HFFc6 (cell line): Measurements from ENCODE around the gene MMS19. TPM values are rescaled to one million over a fixed set of nuclear protein-coding genes. Genes with fewer than 3 reads are reported as not detected.
A peak's percentile ranks its signal among the peaks of the same experiment; 100 is the strongest.

ENCODE experiments used
- DNase-seq: peaks from one replicate; pipeline ENCODE4 v3.0.0-alpha.2; 2018
- H3K27ac Mint-ChIP-seq: 2 replicates; pipeline ENCODE4 v1.8.0; 2020; ENCODE audit warnings: mild to moderate bottlenecking, mixed read lengths
- H3K27me3 Mint-ChIP-seq: 2 replicates; pipeline ENCODE4 v1.8.0; 2021; ENCODE audit warnings: mild to moderate bottlenecking, moderate library complexity, mixed read lengths; ENCODE audit not compliant: insufficient read depth
- H3K36me3 Mint-ChIP-seq: 2 replicates; pipeline ENCODE4 v1.8.0; 2021; ENCODE audit warnings: low read depth, mixed read lengths
- H3K4me1 Mint-ChIP-seq: 2 replicates; pipeline ENCODE4 v1.8.0; 2020; ENCODE audit warnings: low read depth, mixed read lengths
- H3K4me3 Mint-ChIP-seq: 2 replicates; pipeline ENCODE4 v1.8.0; 2020; ENCODE audit warnings: mild to moderate bottlenecking, moderate library complexity, mixed read lengths
- H3K9me3 Mint-ChIP-seq: 2 replicates; pipeline ENCODE4 v1.8.0; 2020; ENCODE audit warnings: mild to moderate bottlenecking, mixed read lengths
- long read RNA-seq: library from polyadenylated mRNA; unstranded; transcript quantifications from one replicate; pipeline ENCODE4 v2.0.0, GENCODE V29; 2019
- total RNA-seq, 6 experiments: library from RNA; stranded (reverse); fragmentation: NEBNext Ultra II Directional; extraction: Animal tissue kit (Norgen Biotek cat#: 25700); gene quantifications; 2 replicates in 1 of 6; 3 replicates in 5 of 6; pipeline ENCODE4 v1.2.3, GENCODE V29; 2021
- TF ChIP-seq, protein P1 (sequence below): fragments of 200-600 bp; sonication (generic); IDR thresholded peaks from 2 replicates; pipeline ENCODE4 v1.5.0; 2021; ENCODE audit warnings: antibody characterized with exemption, mild to moderate bottlenecking

Gene MMS19
- total RNA-seq = 10 to 100 TPM; 53.8 to 61.2 (median 56.3) TPM
- long read RNA-seq, transcript MMS19-209 (31 exons, 3,797 nt) = major isoform, 10 of 24 reads
- long read RNA-seq, partial matches to known transcripts = 6 of 24 reads
- long read RNA-seq, other reads (novel, unspliced or antisense) = 7 of 24 reads

GRCh38 chr10:97498076-97498840 is at the start of gene MMS19:
Gene MMS19, minus strand, starts transcription at chr10:97498422. Its CDS starts 38 bp downstream, at chr10:97498384.
- H3K4me1 Mint-ChIP-seq = peaks cover 57% of the 10 kb centered on the region

GRCh38 chr10:97547962-97548361 is 49.7 kb upstream of the MMS19 start:
- Mint-ChIP-seq H3K4me3 (no peak overlapping the region), H3K27me3 (no peaks in the 10 kb centered on the region), H3K4me1 (peaks cover 53% of the 10 kb centered on the region), H3K27ac (no peak overlapping the region), H3K36me3 (no peaks in the 10 kb centered on the region), H3K9me3 (no peaks in the 10 kb centered on the region)
- DNase-seq = no peak
- TF ChIP-seq, protein P1, sequence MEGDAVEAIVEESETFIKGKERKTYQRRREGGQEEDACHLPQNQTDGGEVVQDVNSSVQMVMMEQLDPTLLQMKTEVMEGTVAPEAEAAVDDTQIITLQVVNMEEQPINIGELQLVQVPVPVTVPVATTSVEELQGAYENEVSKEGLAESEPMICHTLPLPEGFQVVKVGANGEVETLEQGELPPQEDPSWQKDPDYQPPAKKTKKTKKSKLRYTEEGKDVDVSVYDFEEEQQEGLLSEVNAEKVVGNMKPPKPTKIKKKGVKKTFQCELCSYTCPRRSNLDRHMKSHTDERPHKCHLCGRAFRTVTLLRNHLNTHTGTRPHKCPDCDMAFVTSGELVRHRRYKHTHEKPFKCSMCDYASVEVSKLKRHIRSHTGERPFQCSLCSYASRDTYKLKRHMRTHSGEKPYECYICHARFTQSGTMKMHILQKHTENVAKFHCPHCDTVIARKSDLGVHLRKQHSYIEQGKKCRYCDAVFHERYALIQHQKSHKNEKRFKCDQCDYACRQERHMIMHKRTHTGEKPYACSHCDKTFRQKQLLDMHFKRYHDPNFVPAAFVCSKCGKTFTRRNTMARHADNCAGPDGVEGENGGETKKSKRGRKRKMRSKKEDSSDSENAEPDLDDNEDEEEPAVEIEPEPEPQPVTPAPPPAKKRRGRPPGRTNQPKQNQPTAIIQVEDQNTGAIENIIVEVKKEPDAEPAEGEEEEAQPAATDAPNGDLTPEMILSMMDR = no peak

More at GRCh38 chr10:97498076-97498840, at the start of gene MMS19:
- H3K27me3 Mint-ChIP-seq = no peaks in the 10 kb centered on the region; the same call in none of the 2 replicates
- DNase-seq = peak; percentile 97
- no peaks in the 10 kb centered on the region; the same call in 1 of the 2 replicates for H3K36me3 Mint-ChIP-seq
- no peaks in the 10 kb centered on the region for H3K9me3 Mint-ChIP-seq
- H3K4me3 Mint-ChIP-seq = peak within 1 kb of the TSS; percentile 93
- TF ChIP-seq, protein P1 = peak; percentile 60
- H3K27ac Mint-ChIP-seq = peak within 1 kb of the TSS; percentile 81

DNA sequence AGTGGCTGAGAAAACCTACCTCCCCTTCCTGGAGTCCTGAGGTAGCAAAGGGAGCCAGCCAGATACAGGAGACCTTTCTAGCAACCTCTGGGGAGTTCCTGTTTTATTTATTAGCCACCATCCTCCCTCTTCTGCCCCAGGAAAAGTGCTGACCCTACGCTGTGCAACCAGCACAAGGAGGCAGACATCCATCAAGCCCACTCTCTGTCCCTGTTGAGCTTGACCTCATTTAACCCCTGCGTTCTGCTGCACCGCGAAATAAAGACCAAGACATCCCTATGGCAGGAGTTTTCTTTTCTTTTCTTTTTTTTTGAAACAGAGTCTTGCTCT is 49.0 kb upstream of the MMS19 start:
- H3K27me3 Mint-ChIP-seq = no peaks in the 10 kb centered on the region
- H3K4me3 Mint-ChIP-seq = no peak overlapping the region
- no peaks in the 10 kb centered on the region for H3K36me3 Mint-ChIP-seq
- H3K9me3 Mint-ChIP-seq = no peaks in the 10 kb centered on the region
- peaks cover 60% of the 10 kb centered on the region for H3K4me1 Mint-ChIP-seq
- DNase-seq = no peak
- TF ChIP-seq, protein P1 = no peak
- no peak overlapping the region for H3K27ac Mint-ChIP-seq

DNA sequence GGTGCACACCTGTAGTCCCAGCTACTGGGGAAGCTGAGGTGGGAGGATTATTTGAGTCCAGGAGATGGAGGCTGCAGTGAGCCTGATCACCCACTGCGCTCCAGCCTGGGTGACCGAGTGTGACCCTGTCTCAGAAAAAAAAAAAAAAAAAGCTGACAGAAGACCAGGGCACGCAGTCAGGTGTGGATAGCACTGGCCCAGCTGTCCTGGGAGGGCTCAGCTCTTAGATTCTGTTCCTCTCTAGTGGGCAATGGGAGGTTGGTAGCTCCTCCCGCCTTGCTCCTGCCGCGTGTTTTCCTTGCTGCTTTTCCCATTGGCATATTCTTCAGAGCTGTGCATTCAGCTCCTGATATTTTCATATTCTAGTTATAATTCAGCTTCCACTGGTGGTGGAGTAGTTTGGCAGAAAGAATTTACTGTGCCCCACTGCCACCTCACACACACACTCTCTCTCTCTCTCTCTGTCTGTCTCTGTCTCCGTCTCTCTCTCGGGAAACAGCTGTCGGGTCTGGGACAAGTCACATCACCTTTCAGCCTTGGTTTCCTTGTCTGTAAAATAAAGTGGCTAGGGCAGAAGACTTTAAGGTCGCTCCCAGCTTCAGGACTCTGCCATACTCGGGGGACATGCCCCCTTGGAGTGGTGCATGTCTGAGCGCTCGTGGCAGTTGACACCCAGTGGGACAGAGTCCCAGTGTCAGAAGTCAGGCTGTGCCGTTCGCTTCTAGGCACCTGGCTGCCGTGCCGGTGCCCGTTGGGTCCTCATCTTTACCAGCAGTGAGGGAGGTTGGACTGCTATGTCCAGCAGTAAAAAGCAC is 48.4 kb upstream of the MMS19 start:
- H3K4me3 Mint-ChIP-seq = no peak overlapping the region
- no peaks in the 10 kb centered on the region for H3K36me3 Mint-ChIP-seq
- H3K27me3 Mint-ChIP-seq = no peaks in the 10 kb centered on the region
- no peak overlapping the region for H3K27ac Mint-ChIP-seq
- no peak for DNase-seq
- no peaks in the 10 kb centered on the region for H3K9me3 Mint-ChIP-seq
- H3K4me1 Mint-ChIP-seq = peaks cover 66% of the 10 kb centered on the region
- TF ChIP-seq, protein P1 = no peak

- TF ChIP-seq, protein P1 = no peak
- Mint-ChIP-seq H3K27me3 (no peaks in the 10 kb centered on the region), H3K36me3 (no peaks in the 10 kb centered on the region), H3K4me1 (peaks cover 75% of the 10 kb centered on the region), H3K9me3 (no peaks in the 10 kb centered on the region), H3K27ac (peak overlapping the region; percentile 99), H3K4me3 (peak overlapping the region; percentile 83)
- DNase-seq = peak; percentile 94
These were observed 44.9 kb upstream of the MMS19 start for GRCh38 chr10:97543025-97543546.
